Stimulated activated CD4-positive, alpha-beta T cell treated with anti-CD3 and anti-CD28 coated beads, Interleukin-2, amount 100 ng/mL, for 4 hours (primary cell): ENCODE results near the gene UNC5B.

Experiments used
- DNase-seq: peaks from one replicate; pipeline ENCODE4 v3.0.0-alpha.2; 2020; ENCODE audit warnings: low read depth

Gene UNC5B

GRCh38 chr10:71239946-71240795 lies 27.8 kb downstream of the UNC5B start:
- no peak for DNase-seq

- DNase-seq = no peak
These were observed 28.9 kb downstream of the UNC5B start for GRCh38 chr10:71241114-71241829.

- no peak for DNase-seq
These were observed 29.7 kb downstream of the UNC5B start for GRCh38 chr10:71241830-71242621.

GRCh38 chr10:71242622-71243009 lies 30.2 kb downstream of the UNC5B start:
- DNase-seq = no peak

GRCh38 chr10:71243756-71244395 lies 31.5 kb downstream of the UNC5B start:
- DNase-seq = no peak

GRCh38 chr10:71244431-71245419 lies 32.4 kb downstream of the UNC5B start:
- no peak for DNase-seq

- no peak for DNase-seq
These were observed 33.3 kb downstream of the UNC5B start for GRCh38 chr10:71245420-71246325.

GRCh38 chr10:71246591-71247413 lies 34.4 kb downstream of the UNC5B start:
- no peak for DNase-seq

GRCh38 chr10:71247414-71247705 lies 35.0 kb downstream of the UNC5B start:
- DNase-seq = no peak

GRCh38 chr10:71247804-71248203 lies 35.4 kb downstream of the UNC5B start:
- no peak for DNase-seq

GRCh38 chr10:71248210-71248609 lies 35.8 kb downstream of the UNC5B start:
- DNase-seq = no peak

GRCh38 chr10:71249996-71250395 lies 37.6 kb downstream of the UNC5B start:
- DNase-seq = no peak

GRCh38 chr10:71250405-71250804 lies 38.0 kb downstream of the UNC5B start:
- DNase-seq = no peak

GRCh38 chr10:71250842-71251241 lies 38.5 kb downstream of the UNC5B start:
- no peak for DNase-seq

- DNase-seq = no peak
These were observed 38.9 kb downstream of the UNC5B start for GRCh38 chr10:71251319-71251718.

GRCh38 chr10:71252220-71252619 lies 39.9 kb downstream of the UNC5B start:
- DNase-seq = no peak

- no peak for DNase-seq
These were observed 41.8 kb downstream of the UNC5B start for GRCh38 chr10:71253981-71254818.
